H9 (cell line): ENCODE results near the gene GPR37L1. TPM values are rescaled to one million over a fixed set of nuclear protein-coding genes. Genes with fewer than 3 reads are reported as not detected.
A peak's percentile ranks its signal among the peaks of the same experiment; 100 is the strongest.

Source experiments
- DNase-seq: peaks from one replicate; pipeline ENCODE4 v3.0.0-alpha.2; 2017
- H2AFZ ChIP-seq: one replicate; pipeline ENCODE4 v1.6.1; 2013; ENCODE audit warnings: mild to moderate bottlenecking, low read length, control low read depth, moderate library complexity
- H2AK5ac ChIP-seq: 2 replicates; pipeline ENCODE4 v1.6.1; 2013; ENCODE audit warnings: low read length, control low read depth, mixed read lengths; ENCODE audit not compliant: insufficient read length
- H2BK120ac ChIP-seq: one replicate; pipeline ENCODE4 v1.6.1; 2013; ENCODE audit warnings: low read depth, mild to moderate bottlenecking, low read length, control low read depth, inconsistent platforms; ENCODE audit not compliant: poor library complexity, severe bottlenecking
- H2BK12ac ChIP-seq: 2 replicates; pipeline ENCODE4 v1.6.1; 2013; ENCODE audit warnings: low read length, control low read depth, mixed read lengths, low read depth; ENCODE audit not compliant: insufficient read length
- H2BK15ac ChIP-seq: 2 replicates; pipeline ENCODE4 v1.6.1; 2013; ENCODE audit warnings: low read depth, low read length, control low read depth
- H2BK20ac ChIP-seq: one replicate; pipeline ENCODE4 v1.6.1; 2013; ENCODE audit warnings: low read depth, mild to moderate bottlenecking, low read length, control low read depth, inconsistent platforms; ENCODE audit not compliant: poor library complexity, severe bottlenecking
- H2BK5ac ChIP-seq: 2 replicates; pipeline ENCODE4 v1.6.1; 2013; ENCODE audit warnings: low read length, control low read depth, mixed read lengths; ENCODE audit not compliant: insufficient read length
- H3K14ac ChIP-seq: 2 replicates; pipeline ENCODE4 v1.6.1; 2013; ENCODE audit warnings: low read length, control low read depth; ENCODE audit not compliant: insufficient read depth
- H3K18ac ChIP-seq: 2 replicates; pipeline ENCODE4 v1.6.1; 2013; ENCODE audit warnings: low read depth, mild to moderate bottlenecking, mixed read lengths, low read length, control low read depth; ENCODE audit not compliant: insufficient read length
- H3K23ac ChIP-seq: 2 replicates; pipeline ENCODE4 v1.6.1; 2013; ENCODE audit warnings: low read length, control low read depth, mixed read lengths, low read depth; ENCODE audit not compliant: insufficient read length
- H3K23me2 ChIP-seq: 2 replicates; pipeline ENCODE4 v1.6.1; 2013; ENCODE audit warnings: low read depth, mild to moderate bottlenecking, mixed read lengths, low read length, control low read depth; ENCODE audit not compliant: insufficient read length, poor library complexity, severe bottlenecking
- H3K27ac ChIP-seq: 2 replicates; pipeline ENCODE4 v1.5.1; 2013; ENCODE audit warnings: low read length, control low read depth, mixed read lengths, low read depth; ENCODE audit not compliant: insufficient read length
- H3K27me3 ChIP-seq: 2 replicates; pipeline ENCODE4 v1.6.1; 2013; ENCODE audit warnings: low read length, control low read depth, inconsistent platforms; ENCODE audit not compliant: insufficient read depth
- H3K4ac ChIP-seq: 2 replicates; pipeline ENCODE4 v1.6.1; 2013; ENCODE audit warnings: low read depth, mild to moderate bottlenecking, control low read depth, inconsistent platforms, low read length, moderate library complexity
- H3K4me1 ChIP-seq: 2 replicates; pipeline ENCODE4 v1.6.1; 2013; ENCODE audit warnings: low read length, control low read depth, inconsistent platforms; ENCODE audit not compliant: insufficient read depth
- H3K4me2 ChIP-seq: 2 replicates; pipeline ENCODE4 v1.6.1; 2013; ENCODE audit warnings: low read length, control low read depth, mixed read lengths; ENCODE audit not compliant: insufficient read length, insufficient read depth
- H3K56ac ChIP-seq: 2 replicates; pipeline ENCODE4 v1.6.1; 2013; ENCODE audit warnings: low read depth, mild to moderate bottlenecking, mixed read lengths, low read length, control low read depth; ENCODE audit not compliant: insufficient read length
- H3K79me1 ChIP-seq: 2 replicates; pipeline ENCODE4 v1.6.1; 2013; ENCODE audit warnings: low read depth, mild to moderate bottlenecking, moderate library complexity, low read length, control low read depth, inconsistent platforms; ENCODE audit not compliant: insufficient read depth, poor library complexity, severe bottlenecking
- H3K79me2 ChIP-seq: 2 replicates; pipeline ENCODE4 v1.6.1; 2013; ENCODE audit warnings: low read length, control low read depth, inconsistent platforms; ENCODE audit not compliant: insufficient read depth
- H3K9ac ChIP-seq: 2 replicates; pipeline ENCODE4 v1.6.1; 2013; ENCODE audit warnings: low read length, control low read depth, mixed read lengths; ENCODE audit not compliant: insufficient read length; ENCODE audit errors: extremely low read depth
- H3K9me3 ChIP-seq: one replicate; pipeline ENCODE4 v1.6.1; 2013; ENCODE audit warnings: low read depth, low read length, inconsistent platforms; ENCODE audit not compliant: control insufficient read depth
- H3T11ph ChIP-seq: one replicate; pipeline ENCODE4 v1.6.1; 2013; ENCODE audit warnings: mild to moderate bottlenecking, low read length, control low read depth, inconsistent platforms
- H4K20me1 ChIP-seq: one replicate; pipeline ENCODE4 v1.6.1; 2013; ENCODE audit not compliant: control insufficient read depth, insufficient read length, insufficient read depth
- H4K5ac ChIP-seq: 2 replicates; pipeline ENCODE4 v1.6.1; 2013; ENCODE audit warnings: low read depth, mild to moderate bottlenecking, mixed read lengths, low read length, control low read depth; ENCODE audit not compliant: insufficient read length
- H4K8ac ChIP-seq: replicated peaks from 2 replicates; pipeline ENCODE4 v1.6.1; 2013; ENCODE audit warnings: low read length, control low read depth, mixed read lengths, low read depth; ENCODE audit not compliant: insufficient read length
- H4K91ac ChIP-seq: 2 replicates; pipeline ENCODE4 v1.6.1; 2013; ENCODE audit warnings: low read depth, mild to moderate bottlenecking, moderate library complexity, mixed read lengths, low read length, control low read depth; ENCODE audit not compliant: insufficient read length
- H3K27ac Mint-ChIP-seq, 3 experiments: 2 replicates in 2 of 3; 3 replicates in 1 of 3; pipeline ENCODE4 v1.8.0; 2020 to 2021; ENCODE audit warnings: mixed read lengths in 3 of 3, mild to moderate bottlenecking in 1 of 3, moderate library complexity in 1 of 3
- H3K27me3 Mint-ChIP-seq: 2 replicates; pipeline ENCODE4 v1.8.0; 2021; ENCODE audit warnings: low read depth, mild to moderate bottlenecking, moderate library complexity, mixed read lengths
- H3K36me3 Mint-ChIP-seq, 3 experiments: 2 replicates in 2 of 3; 3 replicates in 1 of 3; pipeline ENCODE4 v1.8.0; 2020 to 2021; ENCODE audit warnings: low read depth in 3 of 3, mixed read lengths in 3 of 3; ENCODE audit not compliant: insufficient read depth in 1 of 3
- H3K4me1 Mint-ChIP-seq, 2 experiments: 2 replicates each; pipeline ENCODE4 v1.8.0; 2020; ENCODE audit warnings: mixed read lengths in 2 of 2
- H3K4me3 Mint-ChIP-seq, 2 experiments: 2 replicates in 1 of 2; 3 replicates in 1 of 2; pipeline ENCODE4 v1.8.0; 2020 to 2021; ENCODE audit warnings: mild to moderate bottlenecking in 2 of 2, mixed read lengths in 2 of 2, moderate library complexity in 1 of 2
- H3K9me3 Mint-ChIP-seq, 2 experiments: 2 replicates in 1 of 2; 3 replicates in 1 of 2; pipeline ENCODE4 v1.8.0; 2020; ENCODE audit warnings: mild to moderate bottlenecking in 2 of 2, mixed read lengths in 2 of 2, moderate library complexity in 1 of 2
- CTCF ChIP-seq: fragments of 200-600 bp; sonication (generic); conservative IDR thresholded peaks from 3 replicates; pipeline ENCODE4 v1.8.0; 2021; ENCODE audit warnings: antibody characterized with exemption, mild to moderate bottlenecking
- WGBS: extraction: QIAGEN DNeasy Blood & Tissue Kit; methylation state at CpG from one replicate; pipeline ENCODE4 v1.1.7; 2013; ENCODE audit warnings: missing lambda C conversion rate, low lambda C conversion rate, mixed read lengths; ENCODE audit not compliant: insufficient read length; ENCODE audit errors: extremely low coverage; 5-methylcytosine and 5-hydroxymethylcytosine counted together
- total RNA-seq: library from RNA; stranded (reverse); gene quantifications from 2 replicates; pipeline ENCODE4 v1.2.1, GENCODE V29; 2021

The GPR37L1 gene
- total RNA-seq, 1 experiment from 2014 or later, result 0.11 TPM

- H3K79me2 ChIP-seq, result no peaks in the 10 kb centered on the region
- H3K4me1 ChIP-seq, result no peaks in the 10 kb centered on the region
- no peaks in the 10 kb centered on the region for H4K20me1 ChIP-seq
- no peak overlapping the region for H2BK5ac ChIP-seq
- H3K27me3 ChIP-seq, result no peaks in the 10 kb centered on the region
- H3K9ac ChIP-seq, result no peak overlapping the region
- Mint-ChIP-seq H3K9me3 (no peaks in the 10 kb centered on the region), H3K27me3 (peaks cover 1% of the 10 kb centered on the region; the same call in 1 of the 2 replicates), H3K27ac (0 out of 7 replicates have a peak overlapping the region, but pooled peaks of 1 of the 3 experiments have one; percentile 47), H3K36me3 (no peaks in the 10 kb centered on the region), H3K4me1 (peaks cover 10 to 15% of the 10 kb centered on the region in 2 experiments), H3K4me3 (no peak overlapping the region)
- no peak overlapping the region; the same call in 1 of the 2 replicates for H3K14ac ChIP-seq
- H3K4me2 ChIP-seq, result no peak overlapping the region
- H2BK12ac ChIP-seq, result no peak overlapping the region
- H2BK120ac ChIP-seq, result no peak overlapping the region
- no peak overlapping the region for H2AFZ ChIP-seq
- no peak overlapping the region for H3K56ac ChIP-seq
- H3K9me3 ChIP-seq, result no peaks in the 10 kb centered on the region
- no peak for DNase-seq
- H4K5ac ChIP-seq, result no peak overlapping the region
- H3K27ac ChIP-seq, result no peak overlapping the region
- no peak overlapping the region for H4K91ac ChIP-seq
- H3K18ac ChIP-seq, result no peak overlapping the region
- H2BK15ac ChIP-seq, result no peak overlapping the region
- no peak overlapping the region for H3T11ph ChIP-seq
- no peaks in the 10 kb centered on the region for H3K79me1 ChIP-seq
- H2BK20ac ChIP-seq, result no peak overlapping the region
- TF ChIP-seq CTCF, result no peak
- no CpG with 5 or more reads among the region's 4 CpGs for WGBS
- H2AK5ac ChIP-seq, result no peak overlapping the region
- H3K23ac ChIP-seq, result no peak overlapping the region
- H3K4ac ChIP-seq, result no peak overlapping the region
- H3K23me2 ChIP-seq, result no peaks in the 10 kb centered on the region
- no peak overlapping the region for H4K8ac ChIP-seq
These were observed 47.3 kb upstream of the GPR37L1 start for GRCh38 chr1:202075389-202075788.
